Parathyroid adenoma (tissue), 2 donors: ENCODE measurements around the gene APEX2.

ENCODE experiments used
- H2AFZ ChIP-seq: fragments of 300-600 bp; sonication (generic); one replicate; pipeline ENCODE4 v1.7.0; 2017; ENCODE audit warnings: antibody characterized with exemption, mild to moderate bottlenecking
- H3K27ac ChIP-seq: fragments of 300-600 bp; sonication (generic); one replicate; pipeline ENCODE4 v1.7.0; 2017
- H3K27me3 ChIP-seq: fragments of 300-600 bp; sonication (generic); one replicate; pipeline ENCODE4 v1.7.0; 2017; ENCODE audit warnings: low read length; ENCODE audit not compliant: control insufficient read depth, insufficient read depth
- H3K36me3 ChIP-seq: fragments of 300-600 bp; sonication (generic); one replicate; pipeline ENCODE4 v1.7.0; 2017; ENCODE audit warnings: low read length; ENCODE audit not compliant: control insufficient read depth, insufficient read depth
- H3K4me1 ChIP-seq: fragments of 300-600 bp; sonication (generic); one replicate; pipeline ENCODE4 v1.7.0; 2017; ENCODE audit warnings: control low read depth
- H3K4me2 ChIP-seq: fragments of 300-600 bp; sonication (generic); one replicate; pipeline ENCODE4 v1.7.0; 2017; ENCODE audit warnings: low read length
- H3K4me3 ChIP-seq: fragments of 300-600 bp; sonication (generic); one replicate; pipeline ENCODE4 v1.7.0; 2017; ENCODE audit warnings: low read depth, low read length
- H3K79me2 ChIP-seq: fragments of 300-600 bp; sonication (generic); one replicate; pipeline ENCODE4 v1.7.0; 2017; ENCODE audit warnings: control low read depth
- H3K9ac ChIP-seq: fragments of 300-600 bp; sonication (generic); one replicate; pipeline ENCODE4 v1.7.0; 2017; ENCODE audit warnings: mild to moderate bottlenecking
- H3K9me3 ChIP-seq: fragments of 300-600 bp; sonication (generic); one replicate; pipeline ENCODE4 v1.7.0; 2017; ENCODE audit warnings: low read length; ENCODE audit not compliant: control insufficient read depth
- CTCF ChIP-seq: fragments of 300-600 bp; sonication (generic); IDR thresholded peaks from one replicate; pipeline ENCODE4 v1.7.0; 2017; ENCODE audit warnings: antibody characterized with exemption, mild to moderate bottlenecking
- donor health status: primary hyperparathyroidism.

APEX2 gene

GRCh38 chrX:54991706-54992105, 8.5 kb upstream of the APEX2 start:
- Histone ChIP-seq H3K27ac (no peak overlapping the region), H3K79me2 (no peaks in the 10 kb centered on the region), H3K9ac (no peak overlapping the region), H3K36me3 (no peaks in the 10 kb centered on the region), H2AFZ (no peak overlapping the region), H3K9me3 (no peaks in the 10 kb centered on the region), H3K4me2 (no peak overlapping the region), H3K27me3 (no peaks in the 10 kb centered on the region), H3K4me1 (no peaks in the 10 kb centered on the region), H3K4me3 (no peak overlapping the region)
- no peak for TF ChIP-seq CTCF

GRCh38 chrX:54992911-54993622, 7.1 kb upstream of the APEX2 start:
- no peaks in the 10 kb centered on the region for H3K36me3 ChIP-seq
- no peak overlapping the region for H3K4me2 ChIP-seq
- TF ChIP-seq CTCF, result no peak
- no peaks in the 10 kb centered on the region for H3K27me3 ChIP-seq
- H3K79me2 ChIP-seq, result no peaks in the 10 kb centered on the region
- no peak overlapping the region for H3K27ac ChIP-seq
- H3K4me1 ChIP-seq, result no peaks in the 10 kb centered on the region
- no peaks in the 10 kb centered on the region for H3K9me3 ChIP-seq
- no peak overlapping the region for H3K9ac ChIP-seq
- no peak overlapping the region for H3K4me3 ChIP-seq
- no peak overlapping the region for H2AFZ ChIP-seq

GRCh38 chrX:54994099-54994498, 6.1 kb upstream of the APEX2 start, which contains the start of gene PFKFB1:
Gene PFKFB1 (minus strand): TSS chrX:54994188. CDS start chrX:54994007, 181 bp downstream.
- H3K4me3 ChIP-seq, result no peak within 1 kb of the TSS
- no peaks in the 10 kb centered on the region for H3K4me1 ChIP-seq
- no peak within 1 kb of the TSS for H2AFZ ChIP-seq
- H3K79me2 ChIP-seq, result no peaks in the 10 kb centered on the region
- TF ChIP-seq CTCF, result no peak
- H3K9me3 ChIP-seq, result no peaks in the 10 kb centered on the region
- no peak within 1 kb of the TSS for H3K27ac ChIP-seq
- no peaks in the 10 kb centered on the region for H3K36me3 ChIP-seq
- no peak within 1 kb of the TSS for H3K4me2 ChIP-seq
- H3K27me3 ChIP-seq, result no peaks in the 10 kb centered on the region
- no peak within 1 kb of the TSS for H3K9ac ChIP-seq

- Histone ChIP-seq H3K27ac (no peak overlapping the region), H3K9me3 (no peaks in the 10 kb centered on the region), H3K4me1 (no peaks in the 10 kb centered on the region), H3K36me3 (no peaks in the 10 kb centered on the region), H2AFZ (no peak overlapping the region), H3K79me2 (no peaks in the 10 kb centered on the region), H3K27me3 (no peaks in the 10 kb centered on the region), H3K4me2 (no peak overlapping the region), H3K4me3 (no peak overlapping the region), H3K9ac (no peak overlapping the region)
- no peak for TF ChIP-seq CTCF
These were observed 5.4 kb upstream of the APEX2 start for GRCh38 chrX:54994668-54995351.

- Histone ChIP-seq H3K36me3 (no peaks in the 10 kb centered on the region), H3K4me3 (no peak overlapping the region), H3K4me2 (no peak overlapping the region), H2AFZ (no peak overlapping the region), H3K79me2 (no peaks in the 10 kb centered on the region), H3K27me3 (no peaks in the 10 kb centered on the region), H3K4me1 (no peaks in the 10 kb centered on the region), H3K9me3 (no peaks in the 10 kb centered on the region), H3K9ac (no peak overlapping the region), H3K27ac (no peak overlapping the region)
- no peak for TF ChIP-seq CTCF
These were observed 4.5 kb upstream of the APEX2 start for GRCh38 chrX:54995621-54996020.
